Breast epithelium (tissue), 3 donors: ENCODE measurements around the gene FAM83B.

Source experiments
- POLR2A ChIP-seq: fragments of 450-650 bp; IDR thresholded peaks from one replicate; pipeline ENCODE4 v1.6.1; 2016; ENCODE audit warnings: antibody characterized with exemption, mild to moderate bottlenecking, moderate library complexity
- TF ChIP-seq, protein P1 (sequence below), 3 donors: fragments of 450-650 bp; IDR thresholded peaks; one replicate each; pipeline ENCODE4 v1.5.1; 2016 to 2017; ENCODE audit warnings: antibody characterized with exemption in 3 of 3, mild to moderate bottlenecking in 3 of 3, moderate library complexity in 3 of 3

DNA sequence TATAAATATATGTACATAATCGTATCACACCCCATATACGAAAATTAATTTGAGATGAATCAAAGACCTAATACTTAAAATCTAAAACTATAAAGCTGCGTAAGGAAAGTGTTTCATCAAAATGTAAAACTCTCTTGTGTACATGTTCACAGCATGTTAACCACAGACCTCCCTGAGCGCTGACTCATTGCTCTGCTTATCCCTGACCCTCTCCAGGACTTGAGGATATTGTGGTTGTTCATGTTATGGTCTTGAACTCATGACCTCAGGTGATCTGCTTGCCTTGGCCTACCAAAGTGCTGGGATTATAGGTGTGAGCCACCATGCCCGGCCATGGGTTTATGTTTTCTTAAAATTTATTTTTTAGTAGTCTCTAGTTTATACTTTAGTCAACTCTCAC is 14.2 kb downstream of the FAM83B start:
- TF ChIP-seq, protein P1, sequence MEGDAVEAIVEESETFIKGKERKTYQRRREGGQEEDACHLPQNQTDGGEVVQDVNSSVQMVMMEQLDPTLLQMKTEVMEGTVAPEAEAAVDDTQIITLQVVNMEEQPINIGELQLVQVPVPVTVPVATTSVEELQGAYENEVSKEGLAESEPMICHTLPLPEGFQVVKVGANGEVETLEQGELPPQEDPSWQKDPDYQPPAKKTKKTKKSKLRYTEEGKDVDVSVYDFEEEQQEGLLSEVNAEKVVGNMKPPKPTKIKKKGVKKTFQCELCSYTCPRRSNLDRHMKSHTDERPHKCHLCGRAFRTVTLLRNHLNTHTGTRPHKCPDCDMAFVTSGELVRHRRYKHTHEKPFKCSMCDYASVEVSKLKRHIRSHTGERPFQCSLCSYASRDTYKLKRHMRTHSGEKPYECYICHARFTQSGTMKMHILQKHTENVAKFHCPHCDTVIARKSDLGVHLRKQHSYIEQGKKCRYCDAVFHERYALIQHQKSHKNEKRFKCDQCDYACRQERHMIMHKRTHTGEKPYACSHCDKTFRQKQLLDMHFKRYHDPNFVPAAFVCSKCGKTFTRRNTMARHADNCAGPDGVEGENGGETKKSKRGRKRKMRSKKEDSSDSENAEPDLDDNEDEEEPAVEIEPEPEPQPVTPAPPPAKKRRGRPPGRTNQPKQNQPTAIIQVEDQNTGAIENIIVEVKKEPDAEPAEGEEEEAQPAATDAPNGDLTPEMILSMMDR (IDR thresholded peaks at IDR 0.05): no peak
- no peak for TF ChIP-seq POLR2A
